Ovary (tissue), 3 donors: ENCODE measurements around the gene RPRD1B.

Experiments used
- POLR2A ChIP-seq: fragments of 450-650 bp; IDR thresholded peaks from one replicate; pipeline ENCODE4 v1.6.1; 2017; ENCODE audit warnings: antibody characterized with exemption, mild to moderate bottlenecking, moderate library complexity
- TF ChIP-seq, protein P1 (sequence below), 3 donors: fragments of 450-650 bp in 2 of 3; fragments of 200-600 bp in 1 of 3; IDR thresholded peaks; one replicate each; pipeline versions ENCODE4 v1.5.1 to v1.8.0; 2016 to 2022; ENCODE audit warnings: antibody characterized with exemption in 3 of 3, mild to moderate bottlenecking in 1 of 3
- donor health status: DM: no; HTN: no; CAD: no.

DNA sequence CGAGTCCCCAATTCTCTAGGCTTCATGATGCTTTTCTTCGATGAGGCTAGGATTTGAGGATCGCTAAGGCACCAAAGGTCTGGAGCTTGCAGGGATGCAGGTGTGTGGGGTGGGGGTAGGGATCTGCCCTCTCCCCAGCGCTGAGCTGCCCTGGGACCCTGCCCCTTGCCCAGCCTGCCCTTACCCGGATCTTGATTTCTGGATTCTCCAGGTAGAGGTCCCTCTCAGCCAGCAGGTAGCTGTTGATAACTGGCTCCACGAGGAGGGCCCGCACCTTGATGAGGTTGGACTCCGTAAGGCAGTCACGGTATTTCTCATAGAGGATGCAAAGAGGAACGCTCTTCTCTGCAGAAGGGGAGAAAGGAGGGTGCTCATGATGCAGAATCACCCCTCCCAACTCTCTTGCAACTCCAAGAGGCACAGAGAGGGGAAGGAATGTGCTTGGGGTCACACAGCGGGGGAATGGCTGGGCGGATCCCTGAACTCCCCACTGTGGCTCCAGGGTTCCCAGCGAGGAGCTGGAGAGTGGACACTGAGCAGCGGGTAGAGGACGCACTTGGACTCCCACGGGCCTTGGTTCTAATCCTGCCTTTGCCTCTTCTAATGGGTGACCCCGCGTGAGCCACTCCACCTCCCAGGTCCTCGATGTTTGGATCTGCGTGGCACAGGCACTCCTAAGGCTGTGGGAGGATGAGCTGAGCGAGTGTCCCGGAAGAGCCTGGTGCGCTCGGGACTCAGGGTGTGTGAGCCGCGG lies 98.8 kb downstream of the RPRD1B start:
- TF ChIP-seq, protein P1, sequence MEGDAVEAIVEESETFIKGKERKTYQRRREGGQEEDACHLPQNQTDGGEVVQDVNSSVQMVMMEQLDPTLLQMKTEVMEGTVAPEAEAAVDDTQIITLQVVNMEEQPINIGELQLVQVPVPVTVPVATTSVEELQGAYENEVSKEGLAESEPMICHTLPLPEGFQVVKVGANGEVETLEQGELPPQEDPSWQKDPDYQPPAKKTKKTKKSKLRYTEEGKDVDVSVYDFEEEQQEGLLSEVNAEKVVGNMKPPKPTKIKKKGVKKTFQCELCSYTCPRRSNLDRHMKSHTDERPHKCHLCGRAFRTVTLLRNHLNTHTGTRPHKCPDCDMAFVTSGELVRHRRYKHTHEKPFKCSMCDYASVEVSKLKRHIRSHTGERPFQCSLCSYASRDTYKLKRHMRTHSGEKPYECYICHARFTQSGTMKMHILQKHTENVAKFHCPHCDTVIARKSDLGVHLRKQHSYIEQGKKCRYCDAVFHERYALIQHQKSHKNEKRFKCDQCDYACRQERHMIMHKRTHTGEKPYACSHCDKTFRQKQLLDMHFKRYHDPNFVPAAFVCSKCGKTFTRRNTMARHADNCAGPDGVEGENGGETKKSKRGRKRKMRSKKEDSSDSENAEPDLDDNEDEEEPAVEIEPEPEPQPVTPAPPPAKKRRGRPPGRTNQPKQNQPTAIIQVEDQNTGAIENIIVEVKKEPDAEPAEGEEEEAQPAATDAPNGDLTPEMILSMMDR (IDR thresholded peaks at IDR 0.05) = no peak
- no peak for TF ChIP-seq POLR2A
